ENCODE data around the gene RASA3.

DNA sequence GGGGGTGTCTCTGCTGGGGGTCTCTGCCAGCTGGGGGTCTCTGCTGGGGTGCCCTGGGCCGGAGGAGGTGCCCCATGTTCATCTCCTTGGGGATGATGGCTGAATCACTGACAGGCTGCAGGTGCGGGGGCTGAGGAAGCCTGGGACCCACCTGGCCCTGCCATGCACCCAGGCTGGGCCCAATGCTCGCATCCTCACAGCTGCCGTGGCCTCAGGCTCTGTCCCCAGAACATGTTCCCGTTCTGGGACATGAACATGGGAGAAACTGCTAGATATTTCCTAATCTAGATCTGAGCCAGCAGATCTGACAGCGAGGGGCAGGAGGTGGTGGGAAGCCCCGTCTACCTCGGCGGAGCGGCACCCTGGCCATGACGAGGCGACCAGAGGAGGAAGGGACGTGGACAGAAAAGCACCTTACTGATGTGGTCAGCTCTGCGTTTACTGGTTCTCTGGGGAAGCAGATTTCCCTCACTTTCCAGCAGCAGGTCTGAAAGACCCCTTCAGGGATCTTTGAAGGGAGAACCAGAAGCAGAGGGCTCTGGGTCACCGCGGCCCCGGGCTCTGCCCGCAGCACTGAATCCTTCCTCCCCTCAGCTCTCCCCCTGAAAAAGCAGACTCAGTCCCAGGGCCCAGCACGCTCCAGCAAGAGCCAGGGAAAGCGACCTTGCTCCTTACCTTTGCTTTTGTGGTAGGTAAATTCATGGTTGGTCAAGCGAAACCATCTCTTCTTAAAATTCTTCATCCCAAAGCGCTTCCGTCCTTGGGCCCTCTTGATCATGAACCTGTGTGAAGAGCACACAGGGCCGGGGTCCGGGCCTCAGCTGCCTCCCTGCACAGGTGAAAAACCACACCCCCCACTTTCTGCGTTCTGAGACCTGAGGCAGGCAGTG, 132.0 kb downstream of the RASA3 start:
- TF ChIP-seq, protein P1, sequence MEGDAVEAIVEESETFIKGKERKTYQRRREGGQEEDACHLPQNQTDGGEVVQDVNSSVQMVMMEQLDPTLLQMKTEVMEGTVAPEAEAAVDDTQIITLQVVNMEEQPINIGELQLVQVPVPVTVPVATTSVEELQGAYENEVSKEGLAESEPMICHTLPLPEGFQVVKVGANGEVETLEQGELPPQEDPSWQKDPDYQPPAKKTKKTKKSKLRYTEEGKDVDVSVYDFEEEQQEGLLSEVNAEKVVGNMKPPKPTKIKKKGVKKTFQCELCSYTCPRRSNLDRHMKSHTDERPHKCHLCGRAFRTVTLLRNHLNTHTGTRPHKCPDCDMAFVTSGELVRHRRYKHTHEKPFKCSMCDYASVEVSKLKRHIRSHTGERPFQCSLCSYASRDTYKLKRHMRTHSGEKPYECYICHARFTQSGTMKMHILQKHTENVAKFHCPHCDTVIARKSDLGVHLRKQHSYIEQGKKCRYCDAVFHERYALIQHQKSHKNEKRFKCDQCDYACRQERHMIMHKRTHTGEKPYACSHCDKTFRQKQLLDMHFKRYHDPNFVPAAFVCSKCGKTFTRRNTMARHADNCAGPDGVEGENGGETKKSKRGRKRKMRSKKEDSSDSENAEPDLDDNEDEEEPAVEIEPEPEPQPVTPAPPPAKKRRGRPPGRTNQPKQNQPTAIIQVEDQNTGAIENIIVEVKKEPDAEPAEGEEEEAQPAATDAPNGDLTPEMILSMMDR (conservative IDR thresholded peaks at IDR 0.05; ENCODE audit: low read length), result no peak
- no peak for TF ChIP-seq EZH2phosphoT487 (IDR thresholded peaks at IDR 0.05; ENCODE audit: borderline replicate concordance, low read depth, low read length)
